Activated CD8-positive, alpha-beta T cell treated with anti-CD3 and anti-CD28 coated beads, Interleukin-2, amount 10 ng/mL, durations not matched to agents 7 days and 5 days (primary cell): ENCODE data around the gene ZBTB45. TPM values are rescaled to one million over a fixed set of nuclear protein-coding genes. Genes with fewer than 3 reads are reported as not detected.
A peak's percentile ranks its signal among the peaks of the same experiment; 100 is the strongest.

Experiments used
- ATAC-seq: fragments of 150-1000 bp; cut with Tn5 transposase; one replicate; pipeline ENCODE4 v1.10.0; 2021; ENCODE audit warnings: moderate library complexity
- CTCF ChIA-PET: fragments of 350-600 bp; sonication (Branson Sonifier 250); formaldehyde crosslinking; loops from one replicate; lab custom pipeline; 2021; ENCODE audit warnings: antibody characterized with exemption; lab: Charles Lee
- POLR2A ChIA-PET: fragments of 350-600 bp; sonication (Branson Sonifier 250); formaldehyde crosslinking; loops from one replicate; lab custom pipeline; 2021; ENCODE audit warnings: antibody characterized with exemption; lab: Charles Lee
- DNase-seq: peaks from one replicate; pipeline ENCODE4 v3.0.0-alpha.2; 2020
- H3K27ac Mint-ChIP-seq: one replicate; pipeline ENCODE4 v1.8.0; 2021; ENCODE audit warnings: mild to moderate bottlenecking, mixed read lengths
- H3K27me3 Mint-ChIP-seq: one replicate; pipeline ENCODE4 v1.8.0; 2021; ENCODE audit warnings: low read depth, mixed read lengths
- H3K36me3 Mint-ChIP-seq: one replicate; pipeline ENCODE4 v1.8.0; 2021; ENCODE audit warnings: low read depth, mixed read lengths
- H3K4me1 Mint-ChIP-seq: one replicate; pipeline ENCODE4 v1.8.0; 2021; ENCODE audit warnings: low read depth, mixed read lengths
- H3K4me3 Mint-ChIP-seq: one replicate; pipeline ENCODE4 v1.8.0; 2021; ENCODE audit warnings: mild to moderate bottlenecking, mixed read lengths
- H3K9me3 Mint-ChIP-seq: one replicate; pipeline ENCODE4 v1.8.0; 2022; ENCODE audit warnings: mixed read lengths; ENCODE audit not compliant: insufficient read depth
- total RNA-seq, 2 experiments: library from RNA; stranded (reverse); gene quantifications; one replicate each; pipeline ENCODE4 v1.2.3, GENCODE V29; 2021

ZBTB45 gene
- total RNA-seq, 2 experiments from 2014 or later, result 13.9 to 16.7 TPM

- Mint-ChIP-seq H3K4me1 (peaks cover 57% of the 10 kb centered on the region), H3K4me3 (no peak overlapping the region), H3K27ac (peak overlapping the region; percentile 34), H3K36me3 (peaks cover 27% of the 10 kb centered on the region), H3K9me3 (no peaks in the 10 kb centered on the region), H3K27me3 (no peaks in the 10 kb centered on the region)
- no peak for ATAC-seq
- CTCF ChIA-PET, result interaction anchor here (3.6 to 5.6 kb wide), 2 partner anchors 17 to 63 kb away, joined by 24 to 94 read pairs; no protein-coding TSS in a partner anchor
- no peak for DNase-seq
- POLR2A ChIA-PET, result interaction anchor here (3.9 kb wide), 1 partner anchor 37 kb away, joined by 31 read pairs; the partner anchor contains the start of gene CHMP2A
Observed at GRCh38 chr19:58516964-58517833, 2.4 kb downstream of the ZBTB45 start.

GRCh38 chr19:58516246-58516836 is 3.3 kb downstream of the ZBTB45 start:
- Mint-ChIP-seq H3K4me3 (peak overlapping the region; percentile 48), H3K36me3 (peaks cover 27% of the 10 kb centered on the region), H3K4me1 (peaks cover 56% of the 10 kb centered on the region), H3K27ac (peak overlapping the region; percentile 67), H3K27me3 (no peaks in the 10 kb centered on the region), H3K9me3 (no peaks in the 10 kb centered on the region)
- ChIA-PET POLR2A (no interaction called here), CTCF (interaction anchor here (5.6 kb wide), 1 partner anchor 64 kb away, joined by 94 read pairs; no protein-coding TSS in a partner anchor)
- DNase-seq, result no peak
- no peak for ATAC-seq

GRCh38 chr19:58515259-58515658 is 4.4 kb downstream of the ZBTB45 start:
- no peaks in the 10 kb centered on the region for H3K27me3 Mint-ChIP-seq
- ATAC-seq (no peak), DNase-seq (no peak)
- H3K4me1 Mint-ChIP-seq, result peaks cover 52% of the 10 kb centered on the region
- peaks cover 27% of the 10 kb centered on the region for H3K36me3 Mint-ChIP-seq
- H3K27ac Mint-ChIP-seq, result peak overlapping the region; percentile 67
- ChIA-PET CTCF (no interaction called here), POLR2A (no interaction called here)
- H3K9me3 Mint-ChIP-seq, result no peaks in the 10 kb centered on the region
- peak overlapping the region; percentile 78 for H3K4me3 Mint-ChIP-seq

- peak overlapping the region; percentile 88 for H3K27ac Mint-ChIP-seq
- ChIA-PET CTCF (interaction anchor here (0.6 to 2.1 kb wide), 28 partner anchors 11 to 332 kb away, joined by 3 to 46 read pairs (median 4); partner anchors contain the start of genes CHMP2A, TRIM28, ZNF446 and ZNF497), POLR2A (interaction anchor here (0.6 to 2.4 kb wide), 6 partner anchors 9 to 43 kb away, joined by 3 to 11 read pairs (median 4); partner anchors contain the start of gene CHMP2A)
- H3K36me3 Mint-ChIP-seq, result peaks cover 27% of the 10 kb centered on the region
- no peaks in the 10 kb centered on the region for H3K9me3 Mint-ChIP-seq
- ATAC-seq, result no peak
- peaks cover 47% of the 10 kb centered on the region for H3K4me1 Mint-ChIP-seq
- peak overlapping the region; percentile 78 for H3K4me3 Mint-ChIP-seq
- DNase-seq, result no peak
- no peaks in the 10 kb centered on the region for H3K27me3 Mint-ChIP-seq
Observed at GRCh38 chr19:58514564-58515022, 5.0 kb downstream of the ZBTB45 start.

- H3K4me1 Mint-ChIP-seq, result peaks cover 45% of the 10 kb centered on the region
- peak; percentile 97 for DNase-seq
- peak; percentile 96 for ATAC-seq
- ChIA-PET CTCF (interaction anchor here (0.6 to 2.1 kb wide), 28 partner anchors 11 to 332 kb away, joined by 3 to 46 read pairs (median 4); partner anchors contain the start of genes CHMP2A, TRIM28, ZNF446 and ZNF497), POLR2A (interaction anchor here (0.6 to 2.4 kb wide), 7 partner anchors 9 to 53 kb away, joined by 3 to 11 read pairs (median 3); partner anchors contain the start of gene CHMP2A)
- H3K9me3 Mint-ChIP-seq, result no peaks in the 10 kb centered on the region
- H3K27me3 Mint-ChIP-seq, result no peaks in the 10 kb centered on the region
- H3K4me3 Mint-ChIP-seq, result peak overlapping the region; percentile 78
- peak overlapping the region; percentile 88 for H3K27ac Mint-ChIP-seq
- H3K36me3 Mint-ChIP-seq, result peaks cover 24% of the 10 kb centered on the region
Observed at GRCh38 chr19:58513694-58514563, 5.7 kb downstream of the ZBTB45 start.

GRCh38 chr19:58513213-58513693 is 6.4 kb downstream of the ZBTB45 start:
- Mint-ChIP-seq H3K27me3 (no peaks in the 10 kb centered on the region), H3K9me3 (no peaks in the 10 kb centered on the region), H3K4me3 (peak overlapping the region; percentile 78), H3K4me1 (peaks cover 39% of the 10 kb centered on the region), H3K36me3 (peaks cover 21% of the 10 kb centered on the region), H3K27ac (peak overlapping the region; percentile 88)
- no peak for ATAC-seq
- CTCF ChIA-PET, result interaction anchor here (1.0 to 2.1 kb wide), 17 partner anchors 10 to 331 kb away, joined by 3 to 46 read pairs (median 5); partner anchors contain the start of genes CHMP2A, TRIM28 and ZNF446
- DNase-seq, result no peak
- POLR2A ChIA-PET, result interaction anchor here (0.6 to 2.4 kb wide), 6 partner anchors 8 to 54 kb away, joined by 3 to 11 read pairs (median 4); partner anchors contain the start of gene CHMP2A

GRCh38 chr19:58511353-58512208 is 8.0 kb downstream of the ZBTB45 start, which contains the start of gene SLC27A5:
TSS of gene SLC27A5 (minus strand) at chr19:58511992. CDS start at chr19:58511955, 37 bp downstream.
- Mint-ChIP-seq H3K27ac (peak within 1 kb of the TSS; percentile 48), H3K9me3 (peaks cover 9% of the 10 kb centered on the region), H3K36me3 (peaks cover 22% of the 10 kb centered on the region), H3K4me3 (no peak within 1 kb of the TSS), H3K27me3 (no peaks in the 10 kb centered on the region), H3K4me1 (peaks cover 30% of the 10 kb centered on the region)
- ATAC-seq, result no peak
- no peak for DNase-seq
- CTCF ChIA-PET, result interaction anchor here (1.2 to 1.7 kb wide), 2 partner anchors 8 to 12 kb away, joined by 3 to 4 read pairs; partner anchors contain the start of gene ZBTB45
- POLR2A ChIA-PET, result interaction anchor here (0.6 to 1.6 kb wide), 2 partner anchors 34 to 35 kb away, joined by 3 to 4 read pairs; no protein-coding TSS in a partner anchor

GRCh38 chr19:58510084-58510862 is 9.3 kb downstream of the ZBTB45 start:
- POLR2A ChIA-PET, result interaction anchor here (1.6 kb wide), 1 partner anchor 35 kb away, joined by 4 read pairs; no protein-coding TSS in a partner anchor
- peaks cover 13% of the 10 kb centered on the region for H3K9me3 Mint-ChIP-seq
- ATAC-seq (no peak), DNase-seq (no peak)
- peak overlapping the region; percentile 20 for H3K27ac Mint-ChIP-seq
- H3K27me3 Mint-ChIP-seq, result no peaks in the 10 kb centered on the region
- H3K4me3 Mint-ChIP-seq, result no peak overlapping the region
- CTCF ChIA-PET, result interaction anchor here (1.2 to 1.7 kb wide), 2 partner anchors 8 to 10 kb away, joined by 3 read pairs; partner anchors contain the start of gene ZBTB45
- H3K4me1 Mint-ChIP-seq, result peaks cover 20% of the 10 kb centered on the region
- peaks cover 12% of the 10 kb centered on the region for H3K36me3 Mint-ChIP-seq

- H3K9me3 Mint-ChIP-seq, result peaks cover 13% of the 10 kb centered on the region
- H3K27ac Mint-ChIP-seq, result no peak overlapping the region
- H3K27me3 Mint-ChIP-seq, result no peaks in the 10 kb centered on the region
- ChIA-PET CTCF (interaction anchor here (1.7 kb wide), 1 partner anchor 9 kb away, joined by 3 read pairs; no protein-coding TSS in a partner anchor), POLR2A (no interaction called here)
- no peak overlapping the region for H3K4me3 Mint-ChIP-seq
- DNase-seq (no peak), ATAC-seq (no peak)
- H3K4me1 Mint-ChIP-seq, result peaks cover 17% of the 10 kb centered on the region
- peaks cover 9% of the 10 kb centered on the region for H3K36me3 Mint-ChIP-seq
Observed at GRCh38 chr19:58509731-58510083, 9.9 kb downstream of the ZBTB45 start.
